LNCaP clone FGC (cell line): ENCODE results near the gene ELMO1.

Experiments
- DNase-seq: peaks from one replicate; pipeline ENCODE4 v3.0.0-alpha.2; 2011; ENCODE audit warnings: low read depth
- H3K4me3 ChIP-seq: 2 replicates; pipeline ENCODE4 v1.5.1; 2011; ENCODE audit warnings: mild to moderate bottlenecking, low read depth, low read length, control low read depth
- CTCF ChIP-seq: IDR thresholded peaks from 2 replicates; pipeline ENCODE4 v1.5.1; 2012; ENCODE audit warnings: mild to moderate bottlenecking; ENCODE audit not compliant: control insufficient read depth, insufficient read depth; ENCODE audit errors: extremely low read depth

ELMO1 gene

GRCh38 chr7:37399876-37400421 is 48.7 kb downstream of the ELMO1 start:
- DNase-seq, result no peak
- TF ChIP-seq CTCF, result no peak
- H3K4me3 ChIP-seq, result no peak overlapping the region

DNA sequence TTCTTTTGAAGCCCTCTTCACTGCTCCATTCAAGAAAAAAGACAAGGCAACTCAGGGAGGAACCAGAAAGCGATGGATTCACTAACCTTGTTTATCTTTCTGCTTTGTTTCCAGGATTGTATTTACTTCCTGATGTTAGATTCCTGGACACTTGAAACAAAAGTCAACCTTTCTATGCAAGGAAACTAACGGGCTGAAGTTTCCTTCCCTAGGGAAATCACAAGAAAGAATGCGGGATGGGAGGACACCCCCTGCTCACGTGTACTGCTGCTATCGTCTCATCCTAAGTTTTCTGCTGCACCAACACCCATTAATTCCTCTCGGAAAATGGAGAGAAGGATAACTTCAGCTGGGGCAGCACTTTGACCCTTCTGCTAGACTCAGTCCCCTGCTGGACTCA is 50.3 kb downstream of the ELMO1 start:
- no peak for TF ChIP-seq CTCF
- H3K4me3 ChIP-seq, result no peak overlapping the region
- no peak for DNase-seq

DNA sequence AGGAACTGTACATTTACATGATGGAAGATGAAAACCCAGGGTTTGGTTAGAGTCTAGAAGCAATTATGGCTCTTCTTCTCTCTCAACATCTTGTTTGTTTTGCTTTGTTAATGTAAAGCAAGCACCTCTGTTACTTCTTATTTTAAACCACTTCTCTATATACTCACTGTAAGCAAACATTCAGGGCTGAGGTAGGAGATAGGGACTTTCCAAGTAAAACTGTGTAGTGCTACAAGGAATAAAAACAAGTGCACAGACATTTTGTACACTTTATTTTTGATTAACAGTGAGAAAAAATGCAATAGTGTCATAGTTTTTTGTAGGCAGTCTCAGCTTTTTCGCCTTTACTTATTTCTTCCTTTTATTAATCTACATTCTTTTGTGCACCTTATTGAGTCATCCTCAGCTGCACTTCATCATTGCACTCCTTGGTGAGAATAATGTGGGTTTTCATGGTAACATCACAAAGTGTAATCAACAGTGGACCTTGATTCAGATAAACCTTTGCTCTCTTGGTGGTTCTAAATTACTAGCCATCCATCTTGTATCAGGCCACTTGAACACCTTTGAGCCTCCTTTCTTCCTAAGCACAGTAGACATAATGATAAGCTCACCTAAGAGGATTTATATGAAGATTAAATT is 52.9 kb downstream of the ELMO1 start:
- no peak for TF ChIP-seq CTCF
- DNase-seq, result no peak
- no peak overlapping the region for H3K4me3 ChIP-seq

GRCh38 chr7:37394158-37394557 is 54.5 kb downstream of the ELMO1 start:
- TF ChIP-seq CTCF, result no peak

DNA sequence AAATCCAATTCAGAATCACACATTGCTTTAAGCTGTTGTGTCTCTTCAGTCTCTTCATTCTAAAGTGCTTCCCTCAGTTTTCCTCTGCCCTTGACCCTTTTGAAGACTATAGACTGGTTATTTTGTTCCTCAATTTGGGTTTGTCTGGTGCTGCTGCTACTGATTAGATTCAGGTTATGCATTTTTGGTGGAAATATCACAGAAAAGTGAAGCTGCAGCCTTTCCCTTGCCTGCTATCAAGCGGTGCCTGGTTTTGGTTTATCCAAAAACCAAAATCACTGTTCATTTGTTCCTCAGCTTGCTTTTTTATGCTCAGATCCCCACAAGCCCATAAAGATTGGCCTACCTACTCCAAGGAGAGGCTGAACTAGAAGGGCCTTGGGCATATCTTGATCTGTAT is 55.2 kb downstream of the ELMO1 start:
- DNase-seq, result no peak
- no peak for TF ChIP-seq CTCF
- H3K4me3 ChIP-seq, result no peak overlapping the region

More at GRCh38 chr7:37394158-37394557, 54.5 kb downstream of the ELMO1 start:
- DNase-seq, result no peak
- no peak overlapping the region for H3K4me3 ChIP-seq

DNA sequence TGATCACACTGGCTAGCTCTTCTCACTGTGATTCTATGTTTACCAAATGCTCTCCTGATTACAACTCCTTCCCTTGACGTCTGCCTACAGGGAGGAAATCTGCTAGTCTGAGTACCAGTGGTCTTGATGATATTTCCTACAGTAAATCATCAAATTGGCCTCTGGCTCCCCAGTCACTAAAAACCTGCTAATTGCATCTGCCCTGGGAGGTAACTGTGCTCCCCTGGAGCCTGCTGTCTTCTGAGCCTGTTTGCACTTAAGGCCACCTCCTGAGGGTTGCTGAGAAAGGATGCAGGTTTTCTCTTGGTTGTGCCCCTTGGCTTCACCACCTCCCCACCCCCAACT is 56.0 kb downstream of the ELMO1 start:
- no peak for DNase-seq
- no peak for TF ChIP-seq CTCF
- H3K4me3 ChIP-seq, result no peak overlapping the region
